NT2/D1 (cell line): ENCODE measurements around the gene DHH.

Experiments used
- YY1 ChIP-seq: IDR thresholded peaks from 2 replicates; pipeline ENCODE4 v1.6.1; 2011; ENCODE audit not compliant: insufficient read length, insufficient read depth
- ZNF274 ChIP-seq: IDR thresholded peaks from 2 replicates; pipeline ENCODE4 v1.6.1; 2011; ENCODE audit warnings: mild to moderate bottlenecking, low read depth, low read length

GRCh38 chr12:49051373-49051764 lies 43.2 kb downstream of the DHH start:
- TF ChIP-seq ZNF274 (no peak), YY1 (no peak)
